ENCODE results near the gene TMEM150B. TPM values are rescaled to one million over a fixed set of nuclear protein-coding genes. Genes with fewer than 3 reads are reported as not detected.

TMEM150B gene
- total RNA-seq, 1 experiment from 2014 or later: not detected

DNA sequence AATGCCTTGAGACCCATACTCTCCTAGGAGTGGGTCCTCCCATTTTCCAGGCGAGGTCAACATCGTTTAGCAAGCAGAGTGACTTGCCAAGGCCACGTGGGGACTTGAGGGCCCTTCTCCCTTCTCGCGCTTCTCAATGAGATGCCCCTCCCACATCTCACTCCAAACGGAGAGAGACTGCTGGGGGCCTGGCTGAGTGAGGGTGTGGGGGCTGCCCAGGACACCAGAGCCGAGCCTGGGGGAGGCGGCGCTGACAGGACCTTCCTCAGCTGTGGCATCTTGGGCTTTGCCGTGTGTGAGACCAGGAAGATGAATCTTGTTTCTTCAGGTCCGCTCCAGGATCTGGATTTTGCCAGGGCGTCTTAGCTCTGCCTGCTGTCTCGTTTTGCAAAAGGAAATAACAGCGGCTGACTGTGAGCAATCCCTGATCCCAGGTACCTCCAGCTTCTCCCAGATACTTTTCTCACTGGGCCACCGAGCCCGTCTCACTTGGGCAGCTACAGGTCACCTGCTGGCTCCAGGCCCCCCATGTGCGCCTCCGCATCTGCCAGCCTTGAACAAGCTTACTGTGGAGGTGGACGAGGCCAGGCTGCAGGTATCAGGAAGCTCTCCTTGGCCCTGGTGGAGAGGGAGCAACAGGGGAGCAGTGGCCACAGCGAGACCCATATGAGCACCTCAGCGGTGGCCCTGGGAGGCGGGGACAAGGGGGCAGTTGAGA is 23.3 kb upstream of the TMEM150B start:
- Histone ChIP-seq H3K4me1 (ENCODE audit: insufficient read depth, low read length) (peaks cover 37% of the 10 kb centered on the region), H3K9ac (ENCODE audit: low read length) (no peak overlapping the region), H4K20me1 (ENCODE audit: low read length) (no peaks in the 10 kb centered on the region), H3K27me3 (ENCODE audit: low read length) (peaks cover 11% of the 10 kb centered on the region), H3K4me3 (ENCODE audit: low read length) (no peak overlapping the region), H3K4me2 (ENCODE audit: low read length) (no peak overlapping the region), H3K79me2 (ENCODE audit: low read length) (no peaks in the 10 kb centered on the region), H3K27ac (ENCODE audit: low read length) (no peak overlapping the region), H2AFZ (ENCODE audit: low read length) (no peak overlapping the region), H3K9me2 (replicated peaks; ENCODE audit: low read length) (no peaks in the 10 kb centered on the region), H3K9me3 (ENCODE audit: low read length) (no peaks in the 10 kb centered on the region), H3F3A (ENCODE audit: low read length, unreplicated experiment) (no peaks in the 10 kb centered on the region), H3K36me3 (ENCODE audit: low read depth, low read length) (no peaks in the 10 kb centered on the region; the same call in 1 of the 2 replicates)
- DNase-seq (no peak), ATAC-seq (no peak)
- POLR2A ChIA-PET (ENCODE audit: unreplicated experiment): no interaction called here
- TF ChIP-seq EZH2 (IDR thresholded peaks at IDR 0.05; ENCODE audit: low read length, unreplicated experiment): no peak
- TF ChIP-seq, protein P1, sequence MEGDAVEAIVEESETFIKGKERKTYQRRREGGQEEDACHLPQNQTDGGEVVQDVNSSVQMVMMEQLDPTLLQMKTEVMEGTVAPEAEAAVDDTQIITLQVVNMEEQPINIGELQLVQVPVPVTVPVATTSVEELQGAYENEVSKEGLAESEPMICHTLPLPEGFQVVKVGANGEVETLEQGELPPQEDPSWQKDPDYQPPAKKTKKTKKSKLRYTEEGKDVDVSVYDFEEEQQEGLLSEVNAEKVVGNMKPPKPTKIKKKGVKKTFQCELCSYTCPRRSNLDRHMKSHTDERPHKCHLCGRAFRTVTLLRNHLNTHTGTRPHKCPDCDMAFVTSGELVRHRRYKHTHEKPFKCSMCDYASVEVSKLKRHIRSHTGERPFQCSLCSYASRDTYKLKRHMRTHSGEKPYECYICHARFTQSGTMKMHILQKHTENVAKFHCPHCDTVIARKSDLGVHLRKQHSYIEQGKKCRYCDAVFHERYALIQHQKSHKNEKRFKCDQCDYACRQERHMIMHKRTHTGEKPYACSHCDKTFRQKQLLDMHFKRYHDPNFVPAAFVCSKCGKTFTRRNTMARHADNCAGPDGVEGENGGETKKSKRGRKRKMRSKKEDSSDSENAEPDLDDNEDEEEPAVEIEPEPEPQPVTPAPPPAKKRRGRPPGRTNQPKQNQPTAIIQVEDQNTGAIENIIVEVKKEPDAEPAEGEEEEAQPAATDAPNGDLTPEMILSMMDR (conservative IDR thresholded peaks at IDR 0.05; ENCODE audit: low read depth, low read length): no peak
- TF ChIP-seq EZH2phosphoT487 (IDR thresholded peaks at IDR 0.05; ENCODE audit: borderline replicate concordance, low read length): no peak
- intact Hi-C loops (cut with micrococcal nuclease): no loop called here
- CTCF ChIA-PET: interaction anchor here (0.6 kb wide), 2 partner anchors 9 to 47 kb away, joined by 3 read pairs; partner anchors contain the start of gene KMT5C
- BruUV-seq (replicated peaks): no TSS peak

DNA sequence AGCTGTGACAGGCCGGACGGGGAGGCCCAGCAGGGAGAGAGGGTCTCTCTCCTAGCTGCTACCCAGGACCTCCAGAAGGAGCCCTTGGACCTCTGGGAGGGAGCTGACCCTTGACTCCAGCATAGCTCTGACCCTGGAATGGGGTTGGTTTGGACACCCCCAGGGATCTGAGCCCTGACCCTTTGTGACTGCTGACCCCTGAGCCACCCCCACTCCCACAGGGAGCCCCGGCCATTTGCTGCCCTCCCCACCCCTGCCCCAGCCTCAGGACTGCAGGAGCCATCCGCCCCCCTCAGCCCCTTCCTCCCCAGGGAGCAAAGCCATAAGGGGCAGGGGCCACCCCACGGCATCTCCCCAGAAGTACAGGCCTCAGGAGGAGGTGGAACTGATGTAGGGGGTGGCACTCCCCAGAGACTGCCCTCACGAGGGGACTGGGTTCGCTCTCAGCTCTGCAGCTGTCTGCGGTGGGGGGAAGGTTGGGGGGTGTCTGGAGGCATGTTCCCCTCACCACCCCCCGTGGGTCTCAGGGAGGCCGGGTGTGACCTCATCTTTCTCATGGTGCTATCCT is 22.4 kb upstream of the TMEM150B start:
- H3K36me3 ChIP-seq (ENCODE audit: low read depth, low read length): no peaks in the 10 kb centered on the region; the same call in 1 of the 2 replicates
- H4K20me1 ChIP-seq (ENCODE audit: low read length): no peaks in the 10 kb centered on the region
- H3K27ac ChIP-seq (ENCODE audit: low read length): no peak overlapping the region
- TF ChIP-seq EZH2 (IDR thresholded peaks at IDR 0.05; ENCODE audit: low read length, unreplicated experiment) (no peak), EZH2phosphoT487 (IDR thresholded peaks at IDR 0.05; ENCODE audit: borderline replicate concordance, low read length) (no peak)
- H3K9me3 ChIP-seq (ENCODE audit: low read length): no peaks in the 10 kb centered on the region
- ATAC-seq (no peak), DNase-seq (no peak)
- no peak overlapping the region for H3K4me2 ChIP-seq (ENCODE audit: low read length)
- no peak overlapping the region for H3K9ac ChIP-seq (ENCODE audit: low read length)
- POLR2A ChIA-PET (ENCODE audit: unreplicated experiment): no interaction called here
- no peak overlapping the region for H2AFZ ChIP-seq (ENCODE audit: low read length)
- H3K9me2 ChIP-seq (replicated peaks; ENCODE audit: low read length): no peaks in the 10 kb centered on the region
- BruUV-seq (replicated peaks): no TSS peak
- CTCF ChIA-PET: no interaction called here
- H3K4me1 ChIP-seq (ENCODE audit: insufficient read depth, low read length): peaks cover 28% of the 10 kb centered on the region
- no peak overlapping the region for H3K4me3 ChIP-seq (ENCODE audit: low read length)
- intact Hi-C loops (cut with micrococcal nuclease): no loop called here
- H3K27me3 ChIP-seq (ENCODE audit: low read length): 0 out of 2 replicates have a peak, but pooled peaks cover 2% of the 10 kb centered on the region
- H3F3A ChIP-seq (ENCODE audit: low read length, unreplicated experiment): no peaks in the 10 kb centered on the region
- no peaks in the 10 kb centered on the region for H3K79me2 ChIP-seq (ENCODE audit: low read length)

DNA sequence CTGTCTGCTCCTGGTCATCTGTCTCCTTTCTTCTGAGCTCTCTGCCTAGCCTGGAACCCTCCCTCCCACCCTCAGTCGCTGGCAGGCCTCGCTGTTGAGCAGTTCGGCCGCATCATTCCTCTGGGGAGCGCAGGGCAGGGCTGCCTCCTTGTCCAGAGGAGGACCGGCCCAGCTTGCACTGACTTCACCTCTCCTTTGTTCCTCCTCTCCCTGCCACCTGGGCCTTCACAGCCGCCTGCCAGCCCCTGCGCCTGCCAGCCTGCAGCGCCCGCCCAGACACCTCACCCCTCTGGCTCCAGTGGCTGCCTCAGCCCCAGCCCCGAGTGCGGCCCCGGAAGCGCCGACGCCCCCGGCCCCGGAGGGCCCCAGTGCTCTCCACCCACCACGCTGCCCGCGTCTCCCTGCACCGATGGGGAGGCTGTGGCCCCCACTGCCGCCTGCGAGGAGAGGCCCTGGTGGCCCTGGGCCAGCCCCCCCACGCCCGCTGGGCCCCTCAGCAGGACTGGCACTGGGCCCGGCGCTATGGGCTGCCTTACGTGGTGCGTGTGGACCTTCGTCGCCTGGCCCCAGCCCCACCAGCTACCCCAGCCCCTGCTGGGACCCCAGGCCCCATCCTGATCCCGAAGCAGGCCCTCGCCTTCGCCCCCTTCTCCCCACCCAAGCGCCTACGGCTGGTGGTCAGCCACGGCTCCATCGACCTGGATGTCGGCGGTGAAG is 21.7 kb upstream of the TMEM150B start:
- H3K4me2 ChIP-seq (ENCODE audit: low read length): no peak overlapping the region
- ATAC-seq (no peak), DNase-seq (no peak)
- H3K27ac ChIP-seq (ENCODE audit: low read length): no peak overlapping the region
- no peaks in the 10 kb centered on the region for H4K20me1 ChIP-seq (ENCODE audit: low read length)
- H3K4me1 ChIP-seq (ENCODE audit: insufficient read depth, low read length): peaks cover 21% of the 10 kb centered on the region
- ChIA-PET POLR2A (ENCODE audit: unreplicated experiment) (no interaction called here), CTCF (no interaction called here)
- no peaks in the 10 kb centered on the region for H3K79me2 ChIP-seq (ENCODE audit: low read length)
- TF ChIP-seq, protein P1 (conservative IDR thresholded peaks at IDR 0.05; ENCODE audit: low read depth, low read length): no peak
- TF ChIP-seq EZH2 (IDR thresholded peaks at IDR 0.05; ENCODE audit: low read length, unreplicated experiment) (no peak), EZH2phosphoT487 (IDR thresholded peaks at IDR 0.05; ENCODE audit: borderline replicate concordance, low read length) (no peak)
- no peaks in the 10 kb centered on the region for H3K9me3 ChIP-seq (ENCODE audit: low read length)
- H3K9ac ChIP-seq (ENCODE audit: low read length): no peak overlapping the region
- no peak overlapping the region for H2AFZ ChIP-seq (ENCODE audit: low read length)
- intact Hi-C loops (cut with micrococcal nuclease): no loop called here
- H3F3A ChIP-seq (ENCODE audit: low read length, unreplicated experiment): no peaks in the 10 kb centered on the region
- H3K9me2 ChIP-seq (replicated peaks; ENCODE audit: low read length): no peaks in the 10 kb centered on the region
- no peaks in the 10 kb centered on the region; the same call in 1 of the 2 replicates for H3K36me3 ChIP-seq (ENCODE audit: low read depth, low read length)
- no peak overlapping the region for H3K4me3 ChIP-seq (ENCODE audit: low read length)
- BruUV-seq (replicated peaks): no TSS peak
- no peaks in the 10 kb centered on the region for H3K27me3 ChIP-seq (ENCODE audit: low read length)

Data from PC-3 (cell line).